GM21381 (cell line): Measurements from ENCODE around the gene STARD3.
A peak's percentile ranks its signal among the peaks of the same experiment; 100 is the strongest.

Experiments used
- ATAC-seq: cut with Tn5 transposase; IDR thresholded peaks from one replicate; pipeline ENCODE4 v1.9.1; 2021; ENCODE audit warnings: mild to moderate bottlenecking, moderate library complexity; ENCODE audit not compliant: unreplicated experiment

STARD3 gene

GRCh38 chr17:39669897-39670735, 33.2 kb downstream of the STARD3 start:
- ATAC-seq: no peak

DNA sequence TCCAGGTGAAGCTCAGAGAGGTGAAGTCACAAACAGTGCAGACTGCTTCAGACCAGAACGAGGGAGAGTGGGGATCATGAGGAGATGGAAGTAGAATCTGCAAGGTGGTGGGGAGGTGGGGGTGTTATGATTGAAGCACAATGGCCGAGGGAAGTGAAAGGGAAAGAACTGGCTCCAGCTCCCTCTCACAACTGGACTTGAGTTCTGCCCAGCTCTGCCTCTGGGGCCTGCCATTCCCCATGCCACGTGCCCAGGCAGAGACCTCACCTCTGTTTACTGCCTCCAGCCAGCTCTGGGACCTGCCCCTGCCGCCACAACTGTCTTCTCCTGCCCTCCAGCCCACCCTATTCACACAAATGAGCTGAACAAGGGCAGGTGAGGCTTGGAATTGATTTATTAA, 33.8 kb downstream of the STARD3 start:
- no peak for ATAC-seq

DNA sequence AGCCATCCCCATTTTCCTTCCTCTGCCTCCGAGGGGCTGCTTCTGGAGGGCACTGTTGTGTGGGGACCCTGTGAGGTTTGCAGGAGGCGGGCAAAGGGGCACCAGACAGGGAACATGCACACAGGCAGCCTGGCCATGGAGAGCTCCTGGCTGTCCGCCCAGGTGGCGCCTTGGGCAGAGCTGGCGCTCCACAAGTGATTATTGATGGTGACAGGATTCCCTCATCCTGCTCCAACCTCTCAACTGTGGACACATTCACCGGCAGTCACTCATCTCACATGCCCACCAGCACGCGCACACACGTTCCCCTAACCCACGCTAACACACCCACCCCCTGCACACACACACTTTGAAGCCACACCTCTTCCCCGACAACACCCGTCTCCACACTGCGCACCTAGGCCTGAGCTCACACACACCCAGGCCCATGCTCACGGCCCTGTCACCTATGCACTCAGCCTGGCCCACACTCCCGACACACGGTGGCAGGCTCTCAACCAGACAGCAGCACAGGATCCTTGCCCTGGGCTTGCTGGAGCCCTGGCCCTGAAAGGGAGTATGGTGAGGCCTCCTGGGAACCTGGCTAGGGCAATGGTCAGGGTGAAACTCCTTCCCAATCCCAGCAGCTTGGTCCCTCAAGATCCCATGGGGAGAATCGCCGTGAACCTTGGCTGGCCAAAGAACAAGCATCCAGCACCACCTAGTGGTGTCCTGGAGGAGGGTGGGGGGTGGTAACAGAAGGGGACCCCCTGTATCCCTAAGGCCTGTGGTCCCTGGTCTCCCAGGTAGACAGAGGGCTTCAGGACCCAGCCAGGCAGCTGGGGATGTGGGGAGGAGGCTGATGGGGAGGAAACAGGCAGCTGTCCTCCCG, 34.9 kb downstream of the STARD3 start:
- no peak for ATAC-seq

DNA sequence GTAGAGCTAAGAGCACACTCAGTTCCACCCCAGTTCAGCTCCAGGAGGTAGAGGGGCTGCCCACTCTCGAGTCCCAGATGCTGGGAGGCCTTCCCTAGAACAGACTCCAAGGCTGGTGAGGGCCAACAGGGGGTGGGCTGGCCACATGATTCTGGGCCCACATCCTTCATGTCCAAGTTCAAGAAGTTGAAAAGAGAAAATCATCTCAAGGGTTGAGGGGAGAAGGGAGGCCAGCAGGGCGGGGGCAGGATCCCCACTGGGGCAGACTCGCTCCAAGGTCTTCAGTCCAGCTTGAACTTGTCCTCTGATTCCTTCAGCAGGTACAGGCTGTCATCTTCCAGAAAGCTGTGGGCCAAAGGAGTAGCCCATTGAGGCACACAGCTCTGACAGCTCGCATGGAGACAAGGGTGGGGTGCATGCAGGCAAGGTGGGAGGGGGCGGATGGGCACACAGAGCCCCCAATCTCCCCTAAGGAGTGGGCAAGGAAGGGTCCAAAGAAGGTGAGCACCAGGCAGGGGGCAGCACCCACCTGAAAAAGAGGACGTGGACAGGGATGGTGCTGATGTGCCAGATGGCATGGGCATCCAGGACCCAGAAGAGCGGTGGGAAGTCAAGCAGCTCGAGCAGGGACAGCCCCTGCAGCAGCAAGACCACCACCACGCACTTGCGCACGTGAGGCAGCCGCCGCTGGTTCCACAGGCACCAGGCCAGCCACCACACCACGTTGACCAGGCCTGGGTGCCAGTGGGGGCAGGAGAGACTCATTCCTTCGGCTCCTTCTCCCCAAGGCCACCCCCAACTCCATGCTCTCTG, 35.8 kb downstream of the STARD3 start:
- no peak for ATAC-seq

DNA sequence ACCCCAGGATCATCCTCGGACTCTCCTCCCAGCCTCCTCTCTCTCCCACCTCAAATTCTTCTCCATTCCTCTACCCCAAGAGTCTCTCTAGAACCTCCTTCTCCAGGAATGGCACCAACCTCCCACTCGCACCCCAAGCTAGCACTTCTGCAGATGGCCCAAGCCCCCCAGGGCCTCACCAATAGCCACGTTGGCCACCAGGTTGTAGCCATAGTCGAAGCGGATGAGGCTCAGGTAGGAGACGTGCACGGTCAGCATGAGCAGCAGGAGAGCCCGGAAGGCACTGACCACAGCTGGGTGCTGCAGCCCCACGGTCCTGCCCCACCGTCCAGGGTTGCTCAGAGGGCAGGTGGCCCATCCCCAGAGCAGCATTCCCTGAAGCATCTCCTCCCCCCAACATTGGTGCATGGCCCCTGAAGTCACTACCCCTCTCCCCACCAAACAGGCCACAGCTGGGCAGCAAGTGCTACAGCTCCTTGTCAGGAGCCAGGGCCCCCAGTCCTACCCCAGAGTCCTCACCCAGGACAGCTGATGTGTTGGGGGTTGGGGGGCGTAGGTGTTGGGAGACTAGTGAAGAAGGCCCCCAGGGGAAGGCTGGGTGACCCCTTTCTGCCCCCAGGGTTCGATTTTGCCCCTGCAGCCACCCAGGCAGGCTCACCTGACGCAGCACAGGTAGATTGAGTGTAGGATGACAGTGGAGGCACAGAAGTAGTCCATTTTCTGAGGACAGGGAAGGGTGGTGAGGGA, 36.6 kb downstream of the STARD3 start:
- ATAC-seq: no peak

DNA sequence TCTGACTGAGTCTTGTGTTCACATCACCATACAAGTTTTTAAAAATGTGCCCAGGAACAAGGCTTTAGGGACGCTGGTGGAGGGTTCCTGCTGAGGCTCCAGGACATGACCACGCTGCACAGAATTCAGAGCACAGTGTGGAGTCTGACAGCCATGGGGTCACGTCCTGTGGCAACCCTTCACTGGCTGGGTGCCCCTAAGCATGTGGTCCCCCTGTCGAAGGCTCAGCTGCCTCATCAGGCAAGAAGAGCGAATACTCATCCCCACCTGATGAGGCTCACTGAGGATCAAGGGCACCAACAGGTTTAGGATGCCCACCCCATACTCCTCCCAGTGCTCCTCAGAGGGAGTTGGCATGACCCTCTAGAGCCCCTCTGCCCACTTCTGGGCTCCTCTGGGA, 37.2 kb downstream of the STARD3 start:
- ATAC-seq: no peak

GRCh38 chr17:39674702-39675389, 37.9 kb downstream of the STARD3 start:
- no peak for ATAC-seq

DNA sequence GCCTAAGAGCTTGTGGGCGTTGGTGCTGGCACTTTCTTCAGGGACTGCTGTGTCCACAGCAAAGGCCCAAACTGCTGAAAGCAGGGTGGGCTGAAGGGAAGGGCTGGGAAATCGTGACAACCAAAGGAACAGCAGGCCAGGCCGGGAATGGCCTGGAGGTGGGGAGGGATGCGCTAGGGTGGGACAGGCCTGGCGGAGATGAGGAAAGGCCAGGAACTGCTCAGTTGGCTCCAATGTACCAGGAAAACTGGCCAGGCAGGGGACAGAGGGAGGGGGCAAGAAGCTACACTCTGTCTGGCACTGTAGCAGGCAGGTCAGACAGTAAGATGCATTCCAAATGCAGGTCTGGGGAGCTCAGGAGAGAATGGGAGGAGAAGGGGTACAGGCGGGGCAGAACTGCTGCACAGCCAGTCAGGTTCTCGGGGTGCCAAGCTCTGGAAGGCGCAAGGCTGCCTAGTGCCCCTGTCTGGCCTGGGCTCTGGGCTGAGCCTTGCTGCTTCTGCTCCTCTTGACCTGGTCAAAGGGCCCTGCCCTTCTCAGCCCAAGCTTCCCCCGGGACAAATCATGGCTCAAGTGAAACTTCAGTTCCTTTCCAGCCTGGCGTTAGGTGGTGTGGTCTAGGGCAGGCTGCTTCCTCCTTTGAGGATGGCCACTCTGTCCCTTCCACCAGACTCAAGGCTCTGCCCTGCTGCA, 38.6 kb downstream of the STARD3 start:
- ATAC-seq: no peak

GRCh38 chr17:39676198-39676819, 39.4 kb downstream of the STARD3 start:
- ATAC-seq: peak; percentile 45

- no peak for ATAC-seq
Observed at GRCh38 chr17:39677072-39677471, 40.1 kb downstream of the STARD3 start.

- no peak for ATAC-seq
Observed at GRCh38 chr17:39677542-39678339, 40.8 kb downstream of the STARD3 start.

- no peak for ATAC-seq
Observed at GRCh38 chr17:39678340-39679116, 41.6 kb downstream of the STARD3 start.

DNA sequence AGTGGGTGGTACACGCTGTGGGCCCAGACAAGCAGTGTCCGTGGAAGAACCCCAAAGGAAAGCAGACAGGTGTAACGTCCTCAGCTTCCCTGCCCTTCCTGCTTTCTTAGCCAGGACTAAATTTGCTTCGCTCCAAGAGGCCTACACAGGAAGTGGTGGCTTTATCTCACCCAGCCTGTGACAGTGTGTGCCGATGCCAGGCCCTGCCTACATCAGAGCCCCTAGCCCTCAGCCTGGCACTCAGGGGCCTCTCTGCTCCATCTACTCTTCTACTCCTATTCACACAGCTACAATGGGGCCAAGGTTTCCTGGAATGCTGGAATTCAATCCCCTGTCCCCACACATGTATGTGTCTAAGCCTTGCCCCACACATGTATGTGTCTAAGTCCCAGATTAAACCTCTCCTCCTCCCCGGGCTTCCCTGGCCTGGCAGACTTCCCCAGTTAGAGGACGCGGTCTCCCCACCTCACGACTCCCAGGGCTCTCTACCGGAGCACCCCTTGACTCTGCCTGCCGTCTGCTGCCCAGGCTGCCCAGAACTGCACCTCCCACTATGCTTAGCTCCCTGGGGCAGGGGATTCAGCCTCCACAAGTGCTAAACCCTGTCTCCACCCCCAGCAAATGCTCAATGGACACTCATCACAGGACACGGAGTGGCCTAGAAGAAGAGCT, 42.7 kb downstream of the STARD3 start:
- ATAC-seq: no peak

DNA sequence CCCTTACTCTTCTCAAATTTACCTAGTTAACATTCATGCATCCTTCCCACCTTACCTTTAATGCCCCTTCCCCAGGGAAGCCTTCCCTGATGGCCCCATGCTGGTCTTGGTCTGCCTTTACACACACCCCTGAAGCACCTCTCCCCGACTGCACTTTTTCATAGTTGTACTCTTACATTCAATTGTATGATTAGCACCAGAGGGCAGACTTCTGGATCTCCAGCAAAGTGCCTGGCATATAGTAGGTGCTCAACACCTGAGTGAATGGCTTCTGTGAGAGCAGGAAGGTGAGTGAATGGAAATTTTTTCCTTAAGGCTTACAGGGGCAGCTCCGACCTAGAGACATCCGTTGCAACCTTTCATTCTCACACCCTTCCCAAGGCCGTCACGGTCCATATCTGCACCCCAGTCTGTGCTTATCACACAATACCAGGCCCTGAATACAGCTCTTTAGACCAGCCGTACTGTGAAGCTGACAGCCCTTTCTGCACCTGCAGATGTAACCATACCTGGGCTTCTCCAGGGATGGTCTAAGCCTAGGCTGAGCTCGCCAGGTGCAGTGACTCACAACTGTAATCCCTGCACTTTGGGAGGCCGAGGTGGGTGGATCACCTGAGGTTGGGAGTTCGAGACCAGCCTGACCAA, 46.5 kb downstream of the STARD3 start:
- no peak for ATAC-seq

DNA sequence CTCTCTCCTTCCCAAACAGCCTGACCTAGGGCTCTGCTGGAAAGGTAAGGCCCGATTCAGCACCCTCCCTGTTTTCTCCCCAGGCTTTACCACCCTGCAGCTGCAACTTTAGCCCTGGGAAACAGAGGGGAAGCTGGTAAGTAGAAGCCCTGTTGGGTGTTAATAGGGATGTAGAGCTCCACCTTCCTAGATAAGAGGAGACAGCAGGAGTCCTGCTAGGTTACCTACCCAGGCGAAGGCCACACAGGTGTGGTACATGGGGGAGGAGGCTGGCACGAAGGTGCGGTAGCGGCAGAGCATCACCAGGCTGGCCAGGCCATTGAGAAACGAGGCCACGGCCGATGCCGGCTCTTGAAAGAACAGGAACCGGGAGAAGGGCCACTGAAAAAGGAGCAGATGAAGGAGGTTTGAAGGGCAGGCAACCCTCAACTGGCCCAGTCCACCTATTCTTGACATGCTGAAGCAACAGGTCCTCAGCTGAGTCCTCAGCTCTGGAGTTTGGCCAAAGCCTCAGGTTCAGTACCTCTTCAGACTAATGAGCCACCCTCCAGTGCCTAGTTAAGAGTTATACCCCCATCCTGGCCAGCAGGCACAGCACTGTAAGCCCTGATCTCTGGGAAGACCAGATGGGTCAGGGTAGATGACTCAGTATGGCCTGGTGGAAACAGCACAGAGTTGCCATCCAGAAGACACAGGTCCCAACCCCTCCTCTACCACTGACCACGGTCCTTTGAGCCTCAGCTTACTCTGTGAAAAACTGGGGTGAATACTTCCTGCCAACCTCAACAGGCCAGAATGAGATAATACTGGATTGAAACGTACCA, 47.6 kb downstream of the STARD3 start:
- no peak for ATAC-seq
